ENCODE results near the gene KLK10. TPM values are rescaled to one million over a fixed set of nuclear protein-coding genes. Genes with fewer than 3 reads are reported as not detected.

Gene KLK10
- total and polyA plus RNA-seq, 10 donors: 0.06 to 0.13 (median 0.09) TPM; not detected in 7

GRCh38 chr19:51055866-51056265 is 36.4 kb upstream of the KLK10 start:
- no peak for DNase-seq
- intact Hi-C loops (cut with DNase I; ENCODE audit: low total_unique reads): no loop called here
- H3K36me3 ChIP-seq: no peaks in the 10 kb centered on the region
- H3K4me1 ChIP-seq: no peaks in the 10 kb centered on the region
- TF ChIP-seq POLR2A (IDR thresholded peaks at IDR 0.05): no peak
- TF ChIP-seq POLR2AphosphoS5 (IDR thresholded peaks at IDR 0.05): no peak
- no peak for TF ChIP-seq CTCF (IDR thresholded peaks at IDR 0.05 in 8 of 11, conservative IDR thresholded peaks at IDR 0.05 in 3 of 11)
- peaks cover 0 to 54% (median 0%) of the 10 kb centered on the region in 7 donors for H3K27me3 ChIP-seq (replicated peaks in 1 of 7)
- no peaks in the 10 kb centered on the region for H3K9me3 ChIP-seq
- H3K27ac ChIP-seq: no peak overlapping the region
- H3K4me3 ChIP-seq: no peak overlapping the region

GRCh38 chr19:51047031-51047335 is 27.5 kb upstream of the KLK10 start:
- no peaks in the 10 kb centered on the region for H3K4me1 ChIP-seq
- peaks cover 0 to 31% (median 0%) of the 10 kb centered on the region in 7 donors for H3K27me3 ChIP-seq (replicated peaks in 1 of 7)
- no peaks in the 10 kb centered on the region for H3K36me3 ChIP-seq
- H3K9me3 ChIP-seq: peaks cover 0 to 7% (median 2%) of the 10 kb centered on the region in 8 donors
- WGBS, 5 donors: 6 to 14% (median 12%) methylated on average over 4 of the region's 4 CpGs
- TF ChIP-seq POLR2A (IDR thresholded peaks at IDR 0.05): no peak
- TF ChIP-seq POLR2AphosphoS5 (IDR thresholded peaks at IDR 0.05): no peak
- no peak for TF ChIP-seq CTCF (IDR thresholded peaks at IDR 0.05 in 8 of 11, conservative IDR thresholded peaks at IDR 0.05 in 3 of 11)
- intact Hi-C loops (cut with DNase I; ENCODE audit: low total_unique reads): no loop called here
- no peak overlapping the region for H3K27ac ChIP-seq
- no peak overlapping the region for H3K4me3 ChIP-seq
- DNase-seq: no peak

- H3K9me3 ChIP-seq: peaks cover 0 to 3% (median 0%) of the 10 kb centered on the region in 8 donors
- H3K27ac ChIP-seq: no peak overlapping the region
- H3K4me3 ChIP-seq: no peak overlapping the region
- intact Hi-C loops (cut with DNase I; ENCODE audit: low total_unique reads): no loop called here
- no peak for DNase-seq
- H3K4me1 ChIP-seq: no peaks in the 10 kb centered on the region
- WGBS, 5 donors: 80 to 85% (median 82%) methylated on average over 11 of the region's 11 CpGs
- TF ChIP-seq POLR2AphosphoS5 (IDR thresholded peaks at IDR 0.05) (no peak), POLR2A (IDR thresholded peaks at IDR 0.05) (no peak), CTCF (IDR thresholded peaks at IDR 0.05 in 8 of 11, conservative IDR thresholded peaks at IDR 0.05 in 3 of 11) (no peak)
- H3K27me3 ChIP-seq (replicated peaks in 1 of 7): peaks cover 0 to 26% (median 0%) of the 10 kb centered on the region in 7 donors
- H3K36me3 ChIP-seq: no peaks in the 10 kb centered on the region
These were observed 24.8 kb upstream of the KLK10 start for GRCh38 chr19:51044327-51044726.

- Histone ChIP-seq H3K4me1 (no peaks in the 10 kb centered on the region), H3K36me3 (no peaks in the 10 kb centered on the region), H3K27me3 (replicated peaks in 1 of 7) (peaks cover 0 to 17% (median 0%) of the 10 kb centered on the region in 7 donors), H3K4me3 (no peak overlapping the region), H3K27ac (no peak overlapping the region), H3K9me3 (peaks cover 0 to 3% (median 0%) of the 10 kb centered on the region in 8 donors)
- intact Hi-C loops (cut with DNase I; ENCODE audit: low total_unique reads): no loop called here
- WGBS, 5 donors: 82 to 88% (median 84%) methylated on average over 8 to 9 of the region's 9 CpGs
- DNase-seq: no peak
- no peak for TF ChIP-seq POLR2A (IDR thresholded peaks at IDR 0.05)
- TF ChIP-seq POLR2AphosphoS5 (IDR thresholded peaks at IDR 0.05): no peak
- no peak for TF ChIP-seq CTCF (IDR thresholded peaks at IDR 0.05 in 8 of 11, conservative IDR thresholded peaks at IDR 0.05 in 3 of 11)
These were observed 24.0 kb upstream of the KLK10 start for GRCh38 chr19:51043497-51043896.

Measured in spleen (tissue), 11 donors.